HT1080 (cell line): ENCODE results near the gene HPCAL1. TPM values are rescaled to one million over a fixed set of nuclear protein-coding genes. Genes with fewer than 3 reads are reported as not detected.

Experiments
- DNase-seq: peaks from one replicate; pipeline ENCODE4 v3.0.0-alpha.2; 2015; ENCODE audit warnings: low read depth
- total RNA-seq: library from RNA; depleted of rRNA; stranded (reverse); fragments of >200 nt; shearing (Covaris generic); gene quantifications from 2 replicates; pipeline ENCODE4 v1.2.3, GENCODE V29; 2014

Gene HPCAL1
- total RNA-seq, 1 experiment from 2014 or later: 201 TPM

DNA sequence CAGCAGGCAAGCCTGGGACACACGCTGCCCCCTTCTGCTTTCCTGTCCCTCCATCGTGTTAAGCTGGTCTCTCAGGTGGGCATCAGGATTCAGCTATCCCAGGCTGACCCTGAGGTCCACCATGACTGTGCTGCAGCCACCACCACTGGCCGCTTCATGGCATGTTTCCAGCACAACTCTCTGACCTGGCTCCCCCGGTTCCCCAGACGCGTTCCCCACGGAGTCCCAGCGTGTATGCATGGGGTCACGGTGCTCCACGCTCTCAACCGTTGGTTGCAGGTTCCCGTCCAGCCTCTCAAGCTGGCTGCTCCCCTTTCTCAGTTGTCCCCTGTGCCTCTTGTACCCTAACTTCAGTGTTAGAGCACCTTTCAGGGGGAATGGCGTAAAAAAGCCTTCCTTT, 20.3 kb downstream of the HPCAL1 start:
- no peak for DNase-seq

DNA sequence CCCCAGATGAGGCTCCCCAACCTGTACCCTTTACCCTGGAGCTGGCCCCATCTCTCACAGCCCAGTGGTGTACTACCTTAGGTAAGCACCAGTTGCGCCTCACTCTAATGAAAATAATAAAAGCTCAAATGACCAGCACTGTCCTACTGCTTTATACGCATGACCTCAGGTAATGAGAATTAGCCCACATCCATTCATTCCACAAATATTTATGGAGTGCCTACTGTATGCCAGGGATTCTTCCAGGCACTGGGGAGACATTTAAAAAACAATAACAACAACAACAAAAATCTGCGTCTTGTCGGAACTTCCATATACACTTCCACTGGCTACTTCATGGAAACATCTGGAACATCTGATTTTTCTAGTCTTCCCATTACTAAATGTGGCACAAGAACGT, 20.8 kb downstream of the HPCAL1 start:
- no peak for DNase-seq

DNA sequence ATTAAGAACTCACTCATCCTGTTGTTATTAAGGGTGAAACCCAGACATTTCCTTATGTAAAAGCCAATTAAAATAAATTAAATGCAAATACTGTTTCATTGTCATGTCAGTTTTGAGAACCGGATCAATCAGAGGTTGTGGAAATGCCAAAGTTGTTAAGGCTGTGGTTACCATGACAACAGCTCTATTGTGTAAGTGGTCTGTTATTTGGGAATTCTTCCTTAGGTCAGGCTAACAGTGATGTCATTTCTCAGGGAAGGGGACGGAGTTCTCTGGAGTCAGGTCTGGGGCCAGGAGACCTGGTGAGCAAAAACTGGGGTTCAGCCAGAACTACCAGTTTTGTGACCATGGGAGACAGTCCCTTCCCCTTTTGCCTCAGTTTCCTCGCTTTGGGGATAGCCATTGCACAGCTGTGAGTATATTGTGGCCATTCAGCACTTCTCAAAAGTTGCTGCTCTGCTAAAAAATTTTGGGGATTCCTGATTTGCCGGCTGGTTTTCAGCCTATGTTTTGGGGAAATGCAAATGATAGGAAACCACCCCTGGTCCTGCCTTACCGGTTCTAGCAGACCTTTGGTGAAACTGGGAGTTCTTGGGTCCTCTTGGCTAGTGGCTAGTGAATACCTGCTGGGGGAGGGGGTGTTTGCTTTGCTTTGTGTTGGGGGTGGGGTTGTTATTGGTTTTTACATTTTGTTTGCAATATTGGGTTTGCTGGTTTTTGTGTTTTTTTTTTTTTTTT, 21.6 kb downstream of the HPCAL1 start:
- DNase-seq: no peak

DNA sequence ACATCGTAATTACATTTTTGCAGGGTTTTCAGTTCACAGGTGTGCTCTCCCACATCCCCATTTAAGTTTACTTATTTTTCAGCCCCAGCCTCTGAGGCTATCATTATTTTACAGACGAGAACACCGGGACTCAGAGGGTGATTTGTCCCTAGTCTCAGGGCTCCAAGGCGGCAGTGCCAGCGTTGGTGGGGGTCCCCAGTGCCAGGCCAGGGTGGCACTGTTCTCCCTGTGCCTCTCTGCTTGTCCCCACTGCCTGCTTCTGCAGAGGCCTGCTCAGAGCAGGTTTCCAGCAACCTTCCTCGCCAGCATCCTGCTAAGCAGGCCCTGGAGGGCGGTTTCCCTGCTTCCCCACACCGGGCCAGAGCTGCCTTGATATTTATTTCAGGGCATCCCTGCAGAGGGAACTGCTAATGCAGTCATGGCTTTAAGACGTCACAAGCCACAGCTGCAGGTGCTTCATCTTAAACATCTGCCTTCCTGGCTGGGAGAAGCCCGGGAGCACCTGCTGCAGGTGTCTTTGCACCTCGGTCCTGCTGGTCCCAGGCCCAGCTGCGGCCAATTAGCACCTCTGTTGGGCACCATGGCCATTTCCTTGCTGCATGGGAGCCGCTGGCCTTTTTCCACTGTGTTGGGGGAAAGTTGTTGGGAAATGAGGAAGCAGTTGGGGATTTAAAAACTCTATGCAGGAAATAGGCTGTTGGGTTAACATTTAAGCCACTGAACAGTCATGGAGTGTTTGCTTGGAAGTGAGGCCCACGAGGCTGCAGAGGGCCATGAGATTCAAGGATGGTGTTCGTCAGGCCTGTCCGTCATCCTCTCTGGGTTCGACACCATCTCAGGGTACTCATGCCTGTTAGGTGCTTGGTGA, 22.8 kb downstream of the HPCAL1 start:
- no peak for DNase-seq

DNA sequence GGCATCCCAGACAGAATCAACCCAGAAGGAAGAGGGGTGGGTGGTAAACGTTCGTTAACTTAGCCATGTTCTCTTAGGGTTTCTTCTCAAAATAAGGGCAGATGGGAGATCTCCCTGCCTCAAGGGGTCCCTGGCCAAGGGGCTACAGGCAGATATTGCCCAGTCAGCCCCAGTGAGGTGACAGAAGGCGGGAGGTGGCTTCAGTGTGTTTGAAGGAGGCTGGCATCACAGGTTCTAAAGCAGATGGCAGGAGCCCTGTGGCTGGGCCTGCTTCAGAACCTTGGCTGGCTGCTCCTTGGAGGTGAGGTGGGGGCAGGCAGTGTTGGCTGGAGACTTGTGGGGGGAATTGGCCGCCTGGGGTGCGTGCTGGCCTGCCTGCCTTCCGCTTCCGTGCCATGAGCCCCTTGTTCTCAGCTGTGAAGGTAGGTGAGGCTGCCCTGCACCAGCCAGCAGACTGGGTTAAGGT, 23.5 kb downstream of the HPCAL1 start:
- DNase-seq: no peak

DNA sequence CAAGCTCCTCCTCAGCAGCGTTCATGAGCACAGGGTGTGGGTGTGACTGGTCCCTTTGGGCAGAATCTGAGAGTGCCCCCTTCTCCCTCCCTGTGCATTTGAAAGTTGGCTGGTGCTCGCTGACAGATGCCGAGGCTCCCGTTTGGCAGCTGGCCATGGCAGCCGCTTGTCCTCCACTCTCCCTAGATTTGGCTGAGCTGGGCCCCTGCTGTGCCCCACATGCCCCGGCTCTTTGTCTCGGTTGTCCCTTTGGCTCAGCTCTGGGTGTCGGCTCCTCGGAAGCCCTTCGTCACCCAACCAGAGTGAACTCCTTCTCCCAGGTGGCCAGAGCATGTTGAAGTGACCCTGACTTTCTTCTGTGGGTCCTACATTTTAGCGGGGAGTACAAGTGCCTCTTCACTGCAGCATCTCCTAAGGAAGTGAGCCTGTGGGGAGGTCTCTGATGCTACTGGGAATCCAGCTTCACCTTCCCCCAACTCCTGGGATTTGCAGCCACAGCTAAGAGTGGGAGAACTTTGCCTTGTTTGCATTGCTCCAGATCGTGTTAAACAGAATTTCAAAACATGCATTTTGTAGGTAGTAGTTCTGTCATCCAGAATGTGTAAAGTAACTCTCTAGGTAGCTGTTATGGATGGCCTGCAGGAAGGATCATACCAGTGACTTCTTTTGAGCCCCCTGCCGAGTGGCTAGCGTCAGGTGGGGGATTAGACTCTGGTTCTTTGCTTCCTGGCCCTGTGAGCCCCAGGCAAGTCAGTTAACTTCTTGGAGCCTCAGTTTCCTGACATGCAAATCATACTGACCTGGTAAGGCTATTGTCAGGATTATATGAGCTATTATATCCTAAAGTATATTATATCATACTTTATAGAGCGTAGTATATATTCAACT, 24.2 kb downstream of the HPCAL1 start:
- no peak for DNase-seq

DNA sequence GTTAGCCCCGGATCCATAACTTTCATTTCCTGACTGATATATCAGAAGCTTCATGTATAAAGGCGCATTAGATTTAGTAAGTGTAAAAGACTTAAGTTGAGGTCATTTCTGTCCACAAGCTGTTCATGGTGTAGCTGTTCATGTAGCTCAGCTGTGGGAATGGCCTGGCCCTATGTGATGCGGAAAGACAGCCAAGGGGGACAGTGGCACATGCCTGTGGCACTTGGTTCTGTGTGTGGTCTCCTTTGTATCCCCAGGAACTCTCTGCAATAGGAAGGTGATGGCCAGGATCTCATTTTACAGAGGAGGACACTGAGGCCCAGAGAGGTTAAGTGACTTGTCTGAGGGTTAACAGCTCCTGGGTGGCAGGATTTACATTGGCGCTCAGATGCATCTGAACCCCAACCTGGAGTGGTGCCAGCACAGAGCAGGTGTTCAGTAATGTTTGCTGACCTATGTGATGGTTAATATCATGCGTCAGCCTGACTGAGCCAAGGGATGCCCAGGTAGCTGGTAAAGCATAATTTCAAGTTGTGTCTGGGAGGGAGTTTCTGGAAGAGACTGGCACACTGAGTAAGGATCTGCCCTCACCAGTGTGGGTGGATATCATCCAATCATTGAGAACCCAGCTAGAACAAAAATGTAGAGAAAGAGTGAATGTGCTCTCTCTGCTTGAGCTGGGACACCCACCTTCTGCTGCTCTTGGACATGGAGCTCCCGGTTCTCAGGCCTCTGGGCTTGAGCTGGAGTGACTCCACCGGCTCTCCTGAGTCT, 25.4 kb downstream of the HPCAL1 start:
- DNase-seq: no peak

DNA sequence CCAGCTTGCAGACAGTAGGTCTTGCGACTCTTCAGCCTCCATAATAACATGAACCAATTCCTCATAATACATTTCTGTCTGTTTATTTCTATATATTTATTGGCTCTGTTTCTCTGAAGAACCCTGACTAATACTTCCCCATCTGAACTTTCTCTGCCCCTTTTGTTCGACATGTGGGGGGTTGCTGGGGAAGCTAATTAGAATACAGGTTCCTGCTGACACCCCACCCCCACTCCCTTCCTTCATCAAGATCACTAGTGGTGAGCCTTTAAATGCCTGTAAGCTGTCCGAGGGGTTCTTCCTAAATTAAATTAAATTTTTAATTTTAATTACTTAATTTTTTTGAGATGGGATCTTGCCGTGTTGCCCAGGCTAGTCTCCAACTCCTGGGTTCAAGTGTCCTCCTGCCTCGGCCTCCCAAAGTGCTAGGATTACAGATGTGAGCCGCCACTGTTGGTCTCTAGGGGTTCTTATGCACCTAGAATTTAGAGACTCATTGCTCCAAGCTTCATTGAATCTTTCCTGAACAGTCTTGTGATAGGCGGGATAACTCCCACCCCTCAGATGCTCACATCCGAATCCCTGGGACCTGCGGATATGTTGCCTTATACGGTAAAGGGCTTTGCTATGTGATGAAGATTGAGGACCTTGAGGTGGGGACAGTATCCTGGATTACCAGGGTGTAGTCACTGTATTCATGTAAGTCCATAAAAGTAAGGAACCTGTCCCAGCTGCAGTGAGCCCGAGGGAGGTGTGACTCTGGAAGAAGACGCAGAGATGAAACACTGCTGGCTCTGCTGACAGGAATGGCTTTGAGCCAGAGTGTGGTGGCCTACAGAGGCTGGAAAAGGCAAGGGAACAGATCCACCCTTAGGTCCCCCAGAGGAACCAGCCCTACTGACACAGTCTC, 26.2 kb downstream of the HPCAL1 start:
- DNase-seq: no peak

DNA sequence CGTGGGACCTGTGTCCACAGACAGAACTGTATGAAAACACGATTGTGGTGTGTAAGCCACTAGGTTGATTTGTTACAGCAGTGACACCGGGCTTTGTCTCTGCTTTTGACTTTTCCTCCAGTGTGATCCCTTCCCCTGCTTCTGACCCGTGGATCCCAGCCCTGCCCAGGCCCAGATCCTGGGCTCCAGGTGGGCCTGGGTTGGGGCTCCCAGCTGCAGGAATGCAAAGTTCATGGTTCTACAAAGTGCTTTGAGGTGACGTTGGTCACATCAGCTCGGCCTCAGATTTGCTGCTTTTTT, 26.8 kb downstream of the HPCAL1 start:
- no peak for DNase-seq

DNA sequence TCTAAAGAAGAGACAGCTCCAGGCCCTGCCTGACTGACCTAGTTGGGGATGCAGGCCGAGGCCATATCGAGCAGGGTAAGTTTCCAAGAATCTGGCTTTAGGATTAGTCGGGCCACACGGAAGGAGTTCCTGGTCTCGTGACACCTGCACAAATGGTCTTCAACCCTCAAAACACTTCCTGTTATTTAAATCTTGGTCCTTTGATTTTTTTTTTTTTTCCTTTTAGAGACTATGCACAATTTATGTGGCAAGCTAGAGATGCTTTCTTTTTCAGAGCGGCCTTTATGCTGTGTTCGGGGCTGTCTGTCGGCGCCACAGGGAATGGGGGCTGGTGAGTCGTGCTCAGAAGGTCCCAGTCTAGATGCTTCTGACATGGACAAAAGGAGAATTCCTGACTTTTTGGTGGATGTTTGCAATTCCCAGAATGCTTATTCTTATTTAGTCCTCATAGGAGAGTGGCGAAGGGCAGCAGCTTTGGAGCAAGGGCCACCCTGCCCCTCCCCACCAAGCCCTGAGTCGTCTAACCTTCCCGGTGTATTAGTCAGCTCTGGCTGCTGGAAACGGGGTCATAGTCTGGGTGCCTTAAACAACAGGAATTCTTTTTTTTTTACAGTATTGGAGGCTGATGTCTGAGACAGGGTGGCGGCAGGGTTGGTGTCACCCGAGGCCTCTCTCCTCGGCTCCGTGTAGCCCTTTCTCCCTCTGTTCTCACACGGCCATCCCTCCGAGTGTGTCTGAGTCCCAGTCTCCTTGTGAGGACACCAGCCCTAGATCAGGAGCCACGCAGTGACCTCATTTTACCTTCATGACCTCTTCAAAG, 27.4 kb downstream of the HPCAL1 start:
- peak; percentile 61 for DNase-seq

DNA sequence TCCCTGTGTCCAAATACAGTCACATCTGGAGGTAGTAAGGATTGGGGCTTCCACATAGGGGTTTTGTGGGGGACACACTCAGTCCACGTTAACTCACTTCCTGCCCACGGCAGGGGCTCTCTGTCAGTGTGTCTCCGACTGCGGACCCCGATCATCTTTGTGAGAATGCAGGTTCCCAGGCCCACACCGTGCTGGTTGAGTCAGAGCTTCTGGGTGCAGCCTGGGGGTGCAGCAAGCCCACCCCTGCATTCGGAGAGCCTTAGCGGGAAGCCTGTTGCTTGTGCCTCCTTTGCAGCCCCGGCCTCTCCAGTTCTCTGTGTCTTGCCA, 28.0 kb downstream of the HPCAL1 start:
- no peak for DNase-seq

DNA sequence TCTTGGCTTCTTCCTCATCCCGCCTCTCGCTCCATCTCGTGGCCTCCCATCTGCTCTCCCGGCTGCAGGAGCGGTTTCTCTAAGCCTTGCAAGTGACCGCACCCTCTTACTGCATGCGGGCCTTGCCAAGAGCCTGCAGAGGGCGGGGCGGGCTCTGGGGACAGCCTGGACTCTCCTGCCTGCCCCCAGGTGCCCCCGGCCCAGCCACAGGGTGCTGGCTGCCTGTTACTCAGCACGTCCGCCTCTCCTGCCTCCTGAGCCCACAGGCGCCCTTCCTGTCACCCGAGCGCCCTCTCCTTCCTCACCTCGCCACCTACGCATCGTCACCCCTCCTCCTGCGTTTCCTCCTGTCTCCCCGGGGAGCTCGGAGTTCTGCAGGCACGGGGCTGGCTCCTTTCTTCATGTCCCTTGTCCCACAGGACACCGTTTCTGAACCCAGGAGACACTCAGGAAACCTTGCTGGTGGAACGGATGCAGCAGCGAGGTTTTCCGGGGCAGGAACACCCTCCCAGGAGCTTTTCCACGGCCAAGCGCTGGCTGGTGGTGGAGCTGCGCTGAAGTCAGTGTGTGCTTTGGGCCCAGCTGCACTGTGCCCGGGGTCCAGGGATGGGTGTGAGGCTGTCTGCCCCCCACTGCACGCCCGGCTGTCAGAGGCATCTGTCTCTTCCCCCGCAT, 28.5 kb downstream of the HPCAL1 start:
- no peak for DNase-seq

DNA sequence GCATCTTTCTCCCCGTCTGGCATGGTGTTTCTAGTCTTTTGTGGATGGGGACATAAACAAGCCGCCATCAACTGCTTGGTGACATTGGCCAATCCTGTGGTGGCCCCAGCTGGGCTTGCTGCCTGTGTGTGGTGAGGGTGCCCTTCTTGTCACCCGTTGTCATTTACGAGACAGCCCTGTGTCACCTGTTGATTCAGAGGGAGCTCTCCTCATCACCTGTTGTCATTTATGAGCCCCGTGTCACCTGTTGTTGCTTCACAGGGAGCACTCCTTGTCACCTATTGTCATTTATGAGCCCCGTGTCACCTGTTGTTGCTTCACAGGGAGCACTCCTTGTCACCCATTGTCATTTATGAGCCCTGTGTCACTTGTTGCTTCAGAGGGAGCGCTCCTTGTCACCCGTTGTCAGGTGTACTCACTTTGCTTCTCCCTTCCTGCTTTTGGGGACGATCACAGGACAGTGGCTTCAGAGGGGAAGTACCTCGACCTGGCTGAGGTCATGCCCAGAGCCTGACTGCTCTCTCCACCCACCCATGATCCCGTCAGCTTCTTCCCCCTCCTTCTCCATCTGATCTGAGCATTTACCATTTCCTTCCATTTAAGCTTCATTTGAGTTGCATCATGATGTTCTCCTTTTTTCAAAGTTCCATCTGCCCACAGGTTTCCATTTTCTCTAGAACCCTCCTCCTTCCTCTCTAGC, 29.1 kb downstream of the HPCAL1 start:
- DNase-seq: no peak

DNA sequence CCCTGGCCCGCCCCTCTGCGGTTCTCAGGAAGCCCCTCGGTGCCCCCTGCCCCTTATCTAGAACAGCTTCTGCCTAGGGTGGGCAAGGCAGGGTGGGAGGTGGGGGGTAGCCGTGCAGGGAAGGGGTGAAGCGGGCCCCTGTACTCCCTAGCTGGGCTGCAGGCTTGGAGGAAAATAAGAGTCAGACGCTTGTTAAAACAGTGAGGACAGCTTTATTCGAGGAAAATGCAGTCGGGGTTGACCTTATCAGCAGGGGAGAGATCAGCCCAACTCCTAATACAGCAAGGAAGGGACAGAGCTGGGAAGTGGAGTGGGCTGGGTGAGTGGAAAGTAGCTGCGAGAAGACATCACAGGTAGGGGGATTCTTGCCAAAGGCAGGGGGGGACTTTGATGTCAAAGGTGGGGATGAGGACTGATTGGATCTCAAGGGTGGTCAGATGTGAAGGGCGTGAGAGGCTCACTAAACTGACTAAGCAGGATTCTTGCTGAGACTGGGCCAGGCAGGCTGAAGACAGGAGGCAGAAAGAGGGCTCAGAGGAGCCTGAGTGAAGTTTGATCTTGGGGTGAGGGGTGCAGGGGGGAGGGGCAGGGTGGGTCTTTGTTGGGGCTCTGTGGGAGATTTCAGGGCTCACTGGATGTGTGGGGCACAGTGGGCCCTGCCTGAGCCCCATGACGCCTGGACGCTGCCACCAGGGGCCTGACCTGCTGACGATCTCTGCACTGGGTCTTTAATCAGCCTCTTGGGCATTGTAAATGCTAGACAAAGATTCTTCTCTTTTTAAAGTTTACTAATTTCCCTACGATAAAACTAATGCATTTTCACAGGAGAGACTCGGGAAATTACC, 29.9 kb downstream of the HPCAL1 start:
- no peak for DNase-seq

DNA sequence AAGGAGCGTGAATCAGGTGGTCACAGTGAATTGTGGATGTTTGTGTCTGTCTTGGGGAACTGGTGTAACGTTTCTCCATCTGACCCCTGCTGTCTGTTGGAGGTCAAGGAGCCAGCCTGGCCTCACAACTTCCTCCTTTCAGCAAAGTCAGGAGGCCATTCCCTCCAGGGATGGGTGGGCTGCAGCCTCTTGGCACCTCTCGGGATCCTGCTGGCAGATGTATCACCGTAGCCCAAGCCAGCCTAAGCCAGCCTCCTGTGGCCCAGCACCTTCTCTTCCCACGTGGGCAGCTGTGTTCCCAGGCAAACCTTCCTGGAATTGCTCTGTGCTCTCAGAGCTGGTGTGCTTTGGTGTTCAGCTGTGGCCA, 30.5 kb downstream of the HPCAL1 start:
- no peak for DNase-seq

DNA sequence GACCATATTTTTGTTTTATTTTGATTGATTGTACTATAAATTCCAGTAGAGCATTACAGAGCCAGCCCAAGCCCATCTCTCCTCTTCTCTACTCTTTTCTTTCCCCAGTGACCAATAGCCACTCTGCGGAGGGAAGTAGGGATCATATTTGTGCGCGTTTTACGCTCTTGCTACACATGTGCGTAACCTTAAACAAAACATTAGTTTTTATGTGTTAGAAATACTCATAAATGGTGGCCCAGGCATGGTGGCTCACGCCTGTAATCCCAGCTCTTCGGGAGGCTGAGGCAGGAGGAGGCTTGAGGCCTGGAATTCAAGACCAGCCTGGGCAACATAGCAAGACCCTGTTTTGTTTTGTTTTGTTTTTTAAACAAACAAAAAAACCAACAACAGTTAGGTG, 31.3 kb downstream of the HPCAL1 start:
- no peak for DNase-seq
